ENCODE data around the gene PSG3.
A peak's percentile ranks its signal among the peaks of the same experiment; 100 is the strongest.
"Not testable (repeated sequence)": the region's sequence is repeated elsewhere in the genome, so short reads cannot be mapped to it uniquely, and the experiment has no call there.

Gene PSG3

GRCh38 chr19:42741726-42742607, 1.7 kb upstream of the PSG3 start:
- H3K4me3 Mint-ChIP-seq; H3K27ac Mint-ChIP-seq; H3K36me3 Mint-ChIP-seq; ATAC-seq (replicated peaks); DNase-seq; H3K9me3 Mint-ChIP-seq: not testable (repeated sequence)
- peaks cover 32 to 47% of the 10 kb centered on the region in 2 donors for H3K27me3 Mint-ChIP-seq
- peaks cover 2 to 12% of the 10 kb centered on the region in 2 donors for H3K4me1 Mint-ChIP-seq

GRCh38 chr19:42737581-42738011, 2.7 kb downstream of the PSG3 start:
- not testable (repeated sequence) for DNase-seq; H3K27ac Mint-ChIP-seq; H3K4me3 Mint-ChIP-seq; H3K36me3 Mint-ChIP-seq; ATAC-seq (replicated peaks); H3K9me3 Mint-ChIP-seq
- H3K27me3 Mint-ChIP-seq = peaks cover 32 to 33% of the 10 kb centered on the region in 2 donors
- peaks cover 2 to 12% of the 10 kb centered on the region in 2 donors for H3K4me1 Mint-ChIP-seq

- peaks cover 7 to 24% of the 10 kb centered on the region in 2 donors for H3K27me3 Mint-ChIP-seq
- H3K36me3 Mint-ChIP-seq, H3K4me3 Mint-ChIP-seq: not testable (repeated sequence)
These were observed 11.9 kb downstream of the PSG3 start for GRCh38 chr19:42728341-42728740.

GRCh38 chr19:42714000-42714399, 26.3 kb downstream of the PSG3 start:
- DNase-seq; H3K4me1 Mint-ChIP-seq; H3K36me3 Mint-ChIP-seq; H3K4me3 Mint-ChIP-seq; ATAC-seq (replicated peaks); H3K27ac Mint-ChIP-seq: not testable (repeated sequence)
- peaks cover 15 to 19% of the 10 kb centered on the region in 2 donors for H3K9me3 Mint-ChIP-seq
- peaks cover 22 to 50% of the 10 kb centered on the region in 2 donors for H3K27me3 Mint-ChIP-seq

More at GRCh38 chr19:42728341-42728740, 11.9 kb downstream of the PSG3 start:
- DNase-seq; H3K9me3 Mint-ChIP-seq; H3K27ac Mint-ChIP-seq; ATAC-seq (replicated peaks); H3K4me1 Mint-ChIP-seq: not testable (repeated sequence)

GRCh38 chr19:42712753-42713152, 27.5 kb downstream of the PSG3 start:
- not testable (repeated sequence) for H3K4me3 Mint-ChIP-seq; DNase-seq; H3K27ac Mint-ChIP-seq; H3K4me1 Mint-ChIP-seq; ATAC-seq (replicated peaks); H3K36me3 Mint-ChIP-seq
- peaks cover 31 to 60% of the 10 kb centered on the region in 2 donors for H3K27me3 Mint-ChIP-seq
- H3K9me3 Mint-ChIP-seq = peaks cover 15 to 16% of the 10 kb centered on the region in 2 donors

- H3K36me3 Mint-ChIP-seq; H3K27ac Mint-ChIP-seq; H3K4me1 Mint-ChIP-seq; DNase-seq; ATAC-seq (replicated peaks); H3K9me3 Mint-ChIP-seq; H3K4me3 Mint-ChIP-seq: not testable (repeated sequence)
- H3K27me3 Mint-ChIP-seq = peaks cover 26 to 47% of the 10 kb centered on the region in 2 donors
These were observed 29.3 kb downstream of the PSG3 start for GRCh38 chr19:42710986-42711385.

GRCh38 chr19:42697884-42698283, 42.4 kb downstream of the PSG3 start:
- H3K36me3 Mint-ChIP-seq = no peaks in the 10 kb centered on the region
- H3K4me1 Mint-ChIP-seq = no peaks in the 10 kb centered on the region
- ATAC-seq (replicated peaks) = no peak
- no peak for DNase-seq
- no peak overlapping the region for H3K27ac Mint-ChIP-seq
- no peak overlapping the region for H3K4me3 Mint-ChIP-seq
- peaks cover 0 to 2% of the 10 kb centered on the region in 2 donors for H3K9me3 Mint-ChIP-seq
- peaks cover 36% of the 10 kb centered on the region in 2 donors for H3K27me3 Mint-ChIP-seq

GRCh38 chr19:42695811-42696503, 44.3 kb downstream of the PSG3 start:
- no peak overlapping the region for H3K27ac Mint-ChIP-seq
- no peaks in the 10 kb centered on the region for H3K4me1 Mint-ChIP-seq
- no peaks in the 10 kb centered on the region for H3K36me3 Mint-ChIP-seq
- no peak overlapping the region for H3K4me3 Mint-ChIP-seq
- no peak for DNase-seq
- H3K9me3 Mint-ChIP-seq = peaks cover 0 to 2% of the 10 kb centered on the region in 2 donors
- peaks cover 42 to 47% of the 10 kb centered on the region in 2 donors for H3K27me3 Mint-ChIP-seq
- no peak for ATAC-seq (replicated peaks)

- Mint-ChIP-seq H3K4me3 (no peak overlapping the region), H3K27ac (no peak overlapping the region), H3K27me3 (peaks cover 29 to 39% of the 10 kb centered on the region in 2 donors), H3K9me3 (peaks cover 0 to 2% of the 10 kb centered on the region in 2 donors), H3K36me3 (no peaks in the 10 kb centered on the region), H3K4me1 (no peaks in the 10 kb centered on the region)
- DNase-seq (no peak), ATAC-seq (replicated peaks) (peak in 1 of 2 donors; percentile 42)
These were observed 46.4 kb downstream of the PSG3 start for GRCh38 chr19:42693760-42694350.

- Mint-ChIP-seq H3K9me3 (peaks cover 17 to 24% of the 10 kb centered on the region in 2 donors), H3K4me3 (no peak overlapping the region), H3K27me3 (peaks cover 11 to 17% of the 10 kb centered on the region in 2 donors), H3K36me3 (peaks cover 0 to 3% of the 10 kb centered on the region in 2 donors), H3K4me1 (no peaks in the 10 kb centered on the region), H3K27ac (no peak overlapping the region)
- no peak for DNase-seq
- no peak for ATAC-seq (replicated peaks)
These were observed 56.3 kb downstream of the PSG3 start for GRCh38 chr19:42683917-42684513.

GRCh38 chr19:42676326-42676725, 64.0 kb downstream of the PSG3 start:
- Mint-ChIP-seq H3K27me3 (peaks cover 5 to 21% of the 10 kb centered on the region in 2 donors), H3K9me3 (peaks cover 13 to 15% of the 10 kb centered on the region in 2 donors)
- H3K36me3 Mint-ChIP-seq; H3K27ac Mint-ChIP-seq; H3K4me3 Mint-ChIP-seq; H3K4me1 Mint-ChIP-seq; ATAC-seq (replicated peaks); DNase-seq: not testable (repeated sequence)

- H3K4me3 Mint-ChIP-seq; H3K4me1 Mint-ChIP-seq; H3K36me3 Mint-ChIP-seq; DNase-seq; ATAC-seq (replicated peaks); H3K27ac Mint-ChIP-seq: not testable (repeated sequence)
- H3K9me3 Mint-ChIP-seq = peaks cover 13 to 15% of the 10 kb centered on the region in 2 donors
- peaks cover 5 to 14% of the 10 kb centered on the region in 2 donors for H3K27me3 Mint-ChIP-seq
These were observed 65.7 kb downstream of the PSG3 start for GRCh38 chr19:42674549-42674948.
